Pancreas (tissue), 10 donors: Measurements from ENCODE around the gene TAAR1. TPM values are rescaled to one million over a fixed set of nuclear protein-coding genes. Genes with fewer than 3 reads are reported as not detected.
"Not testable (repeated sequence)": the region's sequence is repeated elsewhere in the genome, so short reads cannot be mapped to it uniquely, and the experiment has no call there.

Experiments
- ATAC-seq, 4 donors: fragments of 200-7000 bp; cut with Tn5 transposase; one replicate each; pipeline versions ENCODE4 v1.8.0 to v1.9.1; 2020; ENCODE audit warnings: mild to moderate bottlenecking in 4 of 4, moderate library complexity in 4 of 4
- DNase-seq, 6 donors: peaks; one replicate each; pipeline ENCODE4 v3.0.0-alpha.2; 2020
- FAIRE-seq: peaks from 2 replicates; lab custom pipeline; 2012; peaks lifted over from hg19 to GRCh38; lab: Jason Lieb, UNC
- H3K27ac ChIP-seq, 4 donors: fragments of 200-600 bp; sonication (generic); 1 replicate in 3 of 4; 2 replicates in 1 of 4; pipeline versions ENCODE4 v1.5.0 to v1.8.0; 2020
- H3K27me3 ChIP-seq, 4 donors: fragments of 200-600 bp; one replicate each; pipeline ENCODE4 v1.8.0; 2021
- H3K36me3 ChIP-seq, 3 donors: fragments of 200-600 bp; sonication (generic) in 1 of 3; one replicate each; pipeline versions ENCODE4 v1.5.0 to v1.8.0; 2020 to 2021
- H3K4me1 ChIP-seq, 3 donors: fragments of 200-600 bp; one replicate each; pipeline ENCODE4 v1.8.0; 2021
- H3K4me3 ChIP-seq, 4 donors: fragments of 200-600 bp; sonication (generic) in 2 of 4; one replicate each; pipeline versions ENCODE4 v1.5.0 to v1.8.0; 2020 to 2021
- H3K9me3 ChIP-seq, 4 donors: fragments of 200-600 bp; one replicate each; pipeline ENCODE4 v1.8.0; 2021
- WGBS, 2 donors: extraction: QIAGEN DNeasy Blood & Tissue Kit; methylation state at CpG; one replicate each; pipeline ENCODE4 v1.1.7; 2013; 5-methylcytosine and 5-hydroxymethylcytosine counted together
- intact Hi-C, 3 donors: fragments of 100-400 bp; cut with DNase I; formaldehyde crosslinking; loops; one replicate each; pipeline versions ENCODE4 v1.11.1 to v1.14.2; 2022
- polyA plus RNA-seq, 2 donors: library from polyadenylated mRNA; stranded (reverse); fragments of 200-250 nt; gene quantifications; one replicate each; pipeline ENCODE4 v1.2.3, GENCODE V29; 2013
- total RNA-seq, 6 donors: library from RNA; stranded (reverse); fragmentation: NEBNext Ultra II Directional in 4 of 6; extraction: Animal tissue kit (Norgen Biotek cat#: 25700) in 4 of 6; gene quantifications; one replicate each; pipeline versions ENCODE4 v1.2.1 to v1.2.4, GENCODE V29; 2021 to 2023
- TF ChIP-seq, protein P1 (sequence below), 4 donors: fragments of 200-600 bp; sonication (generic) in 3 of 4; IDR thresholded peaks; one replicate each; pipeline versions ENCODE4 v1.5.0 to v1.8.0; 2021; ENCODE audit warnings: antibody characterized with exemption in 4 of 4
- donor health status: healthy with polysubstance abuse.
- donor health status: DM: no; HTN: no; CAD: no; lungs with moderate emphysema.
- donor health status: DM: no; HTN: no; CAD: no.
- donor health status: control.
- donor health status: control.
- donor health status: Bipolar disorder and iron deficiency.
- donor health status: DM: yes; HTN: yes; CAD: no.
- donor health status: DM: no; HTN: no; CAD: no.
- donor health status: DM: no; HTN: no; CAD: no.
- donor health status: DM: yes; HTN: yes; CAD: no.

TAAR1 gene, protein sequence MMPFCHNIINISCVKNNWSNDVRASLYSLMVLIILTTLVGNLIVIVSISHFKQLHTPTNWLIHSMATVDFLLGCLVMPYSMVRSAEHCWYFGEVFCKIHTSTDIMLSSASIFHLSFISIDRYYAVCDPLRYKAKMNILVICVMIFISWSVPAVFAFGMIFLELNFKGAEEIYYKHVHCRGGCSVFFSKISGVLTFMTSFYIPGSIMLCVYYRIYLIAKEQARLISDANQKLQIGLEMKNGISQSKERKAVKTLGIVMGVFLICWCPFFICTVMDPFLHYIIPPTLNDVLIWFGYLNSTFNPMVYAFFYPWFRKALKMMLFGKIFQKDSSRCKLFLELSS
- total RNA-seq (not detected), polyA plus RNA-seq (under 1 TPM in 1 of 2 donors, not detected in 1; 0.33 TPM)

DNA sequence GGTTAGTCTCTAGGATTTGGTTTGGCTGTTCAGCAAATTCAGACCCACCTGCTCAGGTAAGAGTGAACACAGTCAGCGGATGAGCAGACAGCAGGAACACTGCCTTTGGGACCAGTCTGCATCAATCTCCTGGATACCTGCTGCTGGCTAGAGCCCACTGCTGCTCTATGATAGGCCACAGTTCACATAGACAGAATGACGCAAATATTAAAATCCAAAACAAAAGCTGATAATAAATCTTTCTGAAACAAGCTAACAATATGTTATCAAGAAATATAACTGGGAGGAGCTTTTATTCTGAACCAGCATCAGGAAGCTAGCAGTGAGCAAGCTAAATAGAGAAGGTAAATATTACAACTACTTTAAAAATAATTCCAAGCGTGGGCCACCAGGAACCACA, at the start of gene TAAR1:
Gene TAAR1 (minus strand): TSS at position 101 of the 400 bp plus-strand sequence. CDS start 13,179 bp downstream, outside the sequence.
- ATAC-seq, result no peak
- no peak for FAIRE-seq
- no peak for DNase-seq
- no peaks in the 10 kb centered on the region for H3K4me1 ChIP-seq
- H3K27ac ChIP-seq, result no peak within 1 kb of the TSS
- WGBS, 2 donors, result 72 to 89% methylated on average over 3 of the region's 3 CpGs
- no peak within 1 kb of the TSS for H3K4me3 ChIP-seq
- no peaks in the 10 kb centered on the region for H3K36me3 ChIP-seq
- H3K9me3 ChIP-seq, result no peaks in the 10 kb centered on the region
- TF ChIP-seq, protein P1, sequence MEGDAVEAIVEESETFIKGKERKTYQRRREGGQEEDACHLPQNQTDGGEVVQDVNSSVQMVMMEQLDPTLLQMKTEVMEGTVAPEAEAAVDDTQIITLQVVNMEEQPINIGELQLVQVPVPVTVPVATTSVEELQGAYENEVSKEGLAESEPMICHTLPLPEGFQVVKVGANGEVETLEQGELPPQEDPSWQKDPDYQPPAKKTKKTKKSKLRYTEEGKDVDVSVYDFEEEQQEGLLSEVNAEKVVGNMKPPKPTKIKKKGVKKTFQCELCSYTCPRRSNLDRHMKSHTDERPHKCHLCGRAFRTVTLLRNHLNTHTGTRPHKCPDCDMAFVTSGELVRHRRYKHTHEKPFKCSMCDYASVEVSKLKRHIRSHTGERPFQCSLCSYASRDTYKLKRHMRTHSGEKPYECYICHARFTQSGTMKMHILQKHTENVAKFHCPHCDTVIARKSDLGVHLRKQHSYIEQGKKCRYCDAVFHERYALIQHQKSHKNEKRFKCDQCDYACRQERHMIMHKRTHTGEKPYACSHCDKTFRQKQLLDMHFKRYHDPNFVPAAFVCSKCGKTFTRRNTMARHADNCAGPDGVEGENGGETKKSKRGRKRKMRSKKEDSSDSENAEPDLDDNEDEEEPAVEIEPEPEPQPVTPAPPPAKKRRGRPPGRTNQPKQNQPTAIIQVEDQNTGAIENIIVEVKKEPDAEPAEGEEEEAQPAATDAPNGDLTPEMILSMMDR (IDR thresholded peaks at IDR 0.05), result no peak
- no peaks in the 10 kb centered on the region for H3K27me3 ChIP-seq
- intact Hi-C loops, result no loop called here

GRCh38 chr6:132708771-132709170, 49.8 kb upstream of the TAAR1 start:
- no peak overlapping the region for H3K4me3 ChIP-seq
- FAIRE-seq, result no peak
- ATAC-seq, result no peak
- H3K27me3 ChIP-seq, result no peaks in the 10 kb centered on the region
- no peak for DNase-seq
- H3K36me3 ChIP-seq, result no peaks in the 10 kb centered on the region
- H3K4me1 ChIP-seq, result peaks cover 0 to 11% (median 0%) of the 10 kb centered on the region in 3 donors
- H3K9me3 ChIP-seq, result no peaks in the 10 kb centered on the region
- no peak overlapping the region for H3K27ac ChIP-seq
- 80 to 82% methylated on average over 3 of the region's 3 CpGs for WGBS, 2 donors
- intact Hi-C loops, result no loop called here
- TF ChIP-seq, protein P1 (IDR thresholded peaks at IDR 0.05), result no peak

DNA sequence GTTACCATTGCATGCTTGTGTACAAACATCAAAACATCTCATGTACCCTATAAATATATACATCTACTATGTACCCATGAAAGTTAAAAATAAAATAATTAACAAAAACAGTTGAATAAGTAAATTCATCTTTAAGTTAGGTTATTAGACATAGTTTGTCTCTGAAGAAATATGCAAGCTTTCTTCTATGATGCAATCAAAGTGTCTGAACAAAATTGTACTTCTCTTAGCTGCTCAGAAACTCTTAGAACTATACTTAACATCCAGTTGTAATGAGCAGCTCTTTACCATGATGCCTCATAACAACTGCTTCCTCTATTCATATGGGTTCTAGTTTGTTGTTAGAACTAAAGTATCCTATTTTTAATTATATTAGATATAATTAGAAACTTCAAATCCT, 49.0 kb upstream of the TAAR1 start:
- DNase-seq (no peak), FAIRE-seq (no peak)
- no peaks in the 10 kb centered on the region for H3K9me3 ChIP-seq

GRCh38 chr6:132706756-132707155, 47.8 kb upstream of the TAAR1 start:
- H3K4me1 ChIP-seq, H3K27me3 ChIP-seq, intact Hi-C loops, H3K27ac ChIP-seq, ATAC-seq, H3K36me3 ChIP-seq, H3K4me3 ChIP-seq, FAIRE-seq, DNase-seq, H3K9me3 ChIP-seq: not testable (repeated sequence)
- WGBS, 2 donors, result 79 to 98% methylated on average over 4 of the region's 4 CpGs

More for the DNA sequence above, 49.0 kb upstream of the TAAR1 start:
- H3K36me3 ChIP-seq, result no peaks in the 10 kb centered on the region
- H3K27ac ChIP-seq, result no peak overlapping the region
- ATAC-seq, result no peak
- no peaks in the 10 kb centered on the region for H3K27me3 ChIP-seq
- intact Hi-C loops, result no loop called here
- no peak overlapping the region for H3K4me3 ChIP-seq
- TF ChIP-seq, protein P1 (IDR thresholded peaks at IDR 0.05), result no peak
- H3K4me1 ChIP-seq, result peaks cover 0 to 8% (median 0%) of the 10 kb centered on the region in 3 donors

DNA sequence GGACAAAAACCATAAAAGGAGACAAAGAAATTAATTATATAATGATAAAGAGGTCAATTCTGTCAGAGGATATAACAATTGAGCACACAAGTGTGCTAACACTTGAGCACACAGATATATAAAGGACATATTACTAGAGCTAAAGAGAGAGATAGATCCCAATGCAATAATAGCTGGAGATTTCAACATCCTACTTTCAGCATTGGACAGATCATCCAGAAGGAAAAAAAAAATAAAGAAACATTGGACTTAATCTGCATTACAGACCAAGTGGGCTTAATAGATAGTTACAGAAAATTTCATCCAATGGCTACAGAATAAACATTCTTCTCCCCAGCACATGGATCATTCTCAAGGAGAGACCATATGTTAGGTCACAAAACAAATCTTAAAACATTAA, 45.0 kb upstream of the TAAR1 start:
- intact Hi-C loops, result no loop called here
- Histone ChIP-seq H3K4me3 (no peak overlapping the region), H3K9me3 (no peaks in the 10 kb centered on the region), H3K36me3 (no peaks in the 10 kb centered on the region), H3K27ac (no peak overlapping the region), H3K4me1 (no peaks in the 10 kb centered on the region), H3K27me3 (no peaks in the 10 kb centered on the region)
- no peak for FAIRE-seq
- TF ChIP-seq, protein P1 (IDR thresholded peaks at IDR 0.05), result no peak
- no peak for ATAC-seq
- DNase-seq, result no peak
